Esophagus mucosa (tissue), 1 donor: ENCODE measurements around the gene WBP4. TPM values are rescaled to one million over a fixed set of nuclear protein-coding genes. Genes with fewer than 3 reads are reported as not detected.
A peak's percentile ranks its signal among the peaks of the same experiment; 100 is the strongest.
"Not testable (repeated sequence)": the region's sequence is repeated elsewhere in the genome, so short reads cannot be mapped to it uniquely, and the experiment has no call there.

ENCODE experiments used
- ATAC-seq: fragments of 200-7000 bp; cut with Tn5 transposase; one replicate; pipeline ENCODE4 v1.9.1; 2020
- total RNA-seq: library from RNA; stranded (reverse); gene quantifications from one replicate; pipeline ENCODE4 v1.2.4, GENCODE V29; 2023
- donor health status: DM: yes; HTN: yes; CAD: no.

Gene WBP4
- total RNA-seq = 5.3 TPM

DNA sequence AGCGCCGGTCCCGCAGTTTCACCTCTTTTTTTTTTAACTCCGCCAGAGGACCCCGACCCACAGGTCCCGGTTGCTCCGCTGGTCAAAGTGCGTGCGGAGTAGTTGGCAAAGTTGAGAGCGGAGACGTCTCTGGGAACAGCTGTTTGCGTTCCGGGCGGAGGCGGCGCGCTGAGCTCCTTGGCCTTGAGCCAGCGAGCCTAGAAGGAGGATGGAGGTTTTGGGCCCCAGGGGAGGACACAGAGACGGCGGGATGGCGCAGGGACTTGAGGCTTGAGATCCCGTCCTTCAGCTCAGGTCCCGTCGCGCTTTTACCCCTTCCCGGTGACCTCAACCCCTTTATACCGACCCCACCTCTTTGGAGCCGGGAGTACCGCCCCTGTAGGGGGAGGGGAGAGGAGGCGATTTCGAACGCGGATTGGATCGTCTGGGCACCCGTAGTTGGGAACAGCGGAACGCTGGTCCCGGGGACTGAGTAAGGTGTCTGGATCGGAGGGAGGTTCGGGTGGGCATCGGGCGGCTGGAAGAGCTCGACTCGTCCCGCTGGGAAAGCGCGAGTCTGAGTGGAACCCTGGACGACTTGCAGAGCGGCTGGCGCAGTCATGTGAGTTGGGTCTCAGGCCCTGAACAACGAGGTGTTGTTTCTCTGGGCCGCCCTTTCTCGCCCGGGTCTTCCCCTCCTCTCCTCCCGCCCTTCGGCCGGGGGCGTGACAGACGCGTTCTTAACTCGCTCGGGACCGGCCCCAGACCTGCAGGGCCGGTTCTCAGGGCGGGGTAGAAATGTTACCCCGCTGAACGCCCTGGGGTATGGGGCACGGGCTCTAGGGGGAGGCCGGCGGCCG lies at the start of gene WBP4:
Gene WBP4 (plus strand): TSS at position 435 of the 839 bp plus-strand sequence. CDS start 165 bp downstream, at position 600.
- ATAC-seq = peak; percentile 92

DNA sequence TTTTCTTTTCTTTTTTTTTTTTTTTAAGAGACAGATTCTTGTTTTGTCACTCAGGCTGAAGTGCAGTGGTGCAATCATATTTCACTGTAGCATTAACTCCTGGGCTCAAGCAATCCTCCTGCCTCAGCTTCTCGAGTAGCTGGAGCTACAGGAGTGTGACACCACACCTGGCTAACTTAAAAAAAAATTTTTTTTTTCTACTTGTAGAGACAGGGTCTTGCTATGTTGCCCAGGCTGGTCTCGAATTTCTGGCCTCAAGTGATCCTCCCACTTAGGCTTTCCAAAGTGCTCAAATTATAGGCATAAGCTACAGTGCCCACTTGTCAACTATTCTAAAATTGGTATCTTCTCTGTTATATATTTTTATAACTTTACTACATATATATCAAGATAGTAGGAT lies 48.8 kb upstream of the WBP4 start:
- no peak for ATAC-seq

- no peak for ATAC-seq
Observed at GRCh38 chr13:41013835-41014234, 47.5 kb upstream of the WBP4 start.

GRCh38 chr13:41015920-41016319 lies 45.4 kb upstream of the WBP4 start:
- ATAC-seq = no peak

DNA sequence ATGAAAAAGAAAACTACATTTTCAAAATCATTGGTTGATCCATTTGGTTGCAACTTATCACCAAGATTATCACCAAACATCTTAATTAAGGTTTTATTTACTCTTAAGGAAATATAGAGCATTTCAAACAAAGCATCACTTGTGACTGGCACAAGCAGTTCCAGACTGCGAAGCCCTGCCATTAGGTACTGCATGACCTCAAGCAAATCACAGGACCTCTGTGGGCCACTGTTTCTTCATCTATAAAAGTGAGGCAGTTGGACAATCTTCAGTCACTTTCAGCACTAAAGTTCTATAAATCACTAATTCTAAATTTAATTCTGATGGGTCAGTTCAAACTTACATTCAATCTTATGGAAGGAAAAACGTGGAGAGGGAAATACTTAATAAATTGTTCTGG lies 44.1 kb upstream of the WBP4 start:
- peak; percentile 39 for ATAC-seq

GRCh38 chr13:41017817-41018601 lies 43.3 kb upstream of the WBP4 start:
- no peak for ATAC-seq

GRCh38 chr13:41018602-41018948 lies 42.7 kb upstream of the WBP4 start:
- ATAC-seq = no peak

DNA sequence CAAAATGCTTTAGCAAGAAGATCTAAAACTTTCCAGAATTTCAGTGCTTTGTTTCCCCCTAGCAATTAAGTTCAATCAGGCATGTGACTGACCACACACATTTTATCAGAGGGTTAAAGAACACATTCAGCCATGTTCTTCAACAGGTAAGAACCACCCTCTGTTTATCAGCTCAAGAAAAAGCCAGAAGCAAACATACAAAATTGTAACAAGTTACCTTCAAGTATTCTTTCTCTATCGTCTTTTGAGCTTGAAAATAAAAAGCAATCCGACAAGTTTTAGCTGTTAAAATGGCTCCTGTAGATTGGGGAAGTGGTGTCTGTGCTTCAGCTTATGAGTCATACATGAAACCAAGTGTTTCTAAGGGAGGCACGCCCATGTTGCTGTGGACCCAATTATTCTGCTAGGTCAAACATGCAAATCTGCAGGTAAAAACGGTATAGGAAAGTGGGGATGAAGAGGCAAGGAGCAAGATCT lies 42.3 kb upstream of the WBP4 start, which contains the start of gene ELF1:
Gene ELF1 (minus strand): TSS at position 306 of the 477 bp plus-strand sequence. CDS start 37,262 bp downstream, outside the sequence.
- ATAC-seq = peak; percentile 95

DNA sequence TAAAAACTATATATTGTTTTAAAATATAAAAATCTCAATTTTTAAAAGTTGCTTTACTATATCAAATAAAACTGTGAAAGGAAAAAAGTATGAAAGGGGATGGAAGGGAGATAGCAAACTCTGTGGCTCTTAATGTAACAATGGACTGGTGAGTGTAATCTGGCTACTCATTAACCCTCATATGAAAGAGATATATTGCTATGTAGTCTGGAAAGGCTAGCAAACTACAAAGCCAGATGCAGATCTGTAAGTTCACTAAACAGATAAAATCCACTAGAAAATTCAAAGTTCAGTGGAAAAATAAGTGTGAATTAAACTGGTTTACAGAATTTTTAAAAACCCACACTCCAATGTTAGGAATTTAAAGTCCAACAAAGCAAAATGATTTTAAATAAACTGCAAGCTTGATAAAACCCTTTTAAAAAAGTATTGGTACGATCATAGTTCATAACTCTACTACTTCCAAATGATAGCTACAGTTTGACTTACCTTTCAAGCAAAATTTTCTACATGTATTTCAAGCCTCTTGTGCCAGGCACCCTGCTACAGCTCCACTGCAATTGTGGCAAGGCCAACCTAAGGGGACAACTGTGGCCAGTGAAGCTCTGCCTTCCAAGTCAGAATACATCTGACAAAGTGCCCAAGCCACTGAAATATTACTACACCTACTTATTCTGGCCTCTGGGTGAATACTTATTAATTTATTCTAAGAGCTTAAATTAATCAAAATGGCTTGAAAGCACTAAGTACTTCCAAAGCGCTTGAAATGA lies 41.5 kb upstream of the WBP4 start:
- ATAC-seq = no peak

- ATAC-seq = no peak
Observed at GRCh38 chr13:41025518-41025917, 35.8 kb upstream of the WBP4 start.

DNA sequence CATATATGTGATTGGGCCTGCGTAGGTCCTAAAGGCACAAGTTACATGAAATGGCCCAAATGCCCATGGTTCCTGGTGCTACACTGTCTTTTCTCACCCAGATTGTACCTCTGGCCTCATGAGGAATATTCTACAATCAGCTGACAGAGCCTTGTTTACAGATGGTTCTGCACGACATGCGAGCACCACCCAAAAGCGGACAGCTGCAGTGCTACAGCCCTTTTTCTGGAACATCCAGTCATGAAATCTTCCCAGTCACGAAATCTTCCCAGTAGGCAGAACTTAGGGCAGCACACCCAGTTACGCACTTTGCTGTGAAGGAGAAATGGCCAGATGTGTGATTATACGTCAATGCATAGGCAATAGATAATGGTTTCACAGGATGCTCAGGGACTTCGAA lies 34.5 kb upstream of the WBP4 start:
- no peak for ATAC-seq

- no peak for ATAC-seq
Observed at GRCh38 chr13:41028051-41028450, 33.3 kb upstream of the WBP4 start.

DNA sequence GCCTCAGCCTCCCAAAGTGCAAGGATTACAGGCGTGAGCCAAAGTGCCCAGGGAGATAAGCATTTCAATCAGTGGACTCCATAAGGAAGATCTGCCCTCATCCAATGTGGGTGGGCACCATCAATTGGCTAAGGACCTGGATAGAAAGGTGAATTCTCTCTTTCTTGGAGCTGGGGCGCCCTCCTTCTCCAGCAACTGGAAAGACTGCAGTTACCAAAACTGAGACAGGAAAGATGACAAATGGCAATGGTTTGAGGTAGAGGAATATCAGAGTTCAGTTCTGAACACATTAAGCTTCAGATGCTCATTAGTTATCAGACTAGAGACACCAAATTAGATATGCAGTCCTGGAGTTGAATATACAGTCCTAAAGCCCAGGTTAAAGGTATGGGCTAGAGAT lies 31.7 kb upstream of the WBP4 start:
- ATAC-seq = no peak

DNA sequence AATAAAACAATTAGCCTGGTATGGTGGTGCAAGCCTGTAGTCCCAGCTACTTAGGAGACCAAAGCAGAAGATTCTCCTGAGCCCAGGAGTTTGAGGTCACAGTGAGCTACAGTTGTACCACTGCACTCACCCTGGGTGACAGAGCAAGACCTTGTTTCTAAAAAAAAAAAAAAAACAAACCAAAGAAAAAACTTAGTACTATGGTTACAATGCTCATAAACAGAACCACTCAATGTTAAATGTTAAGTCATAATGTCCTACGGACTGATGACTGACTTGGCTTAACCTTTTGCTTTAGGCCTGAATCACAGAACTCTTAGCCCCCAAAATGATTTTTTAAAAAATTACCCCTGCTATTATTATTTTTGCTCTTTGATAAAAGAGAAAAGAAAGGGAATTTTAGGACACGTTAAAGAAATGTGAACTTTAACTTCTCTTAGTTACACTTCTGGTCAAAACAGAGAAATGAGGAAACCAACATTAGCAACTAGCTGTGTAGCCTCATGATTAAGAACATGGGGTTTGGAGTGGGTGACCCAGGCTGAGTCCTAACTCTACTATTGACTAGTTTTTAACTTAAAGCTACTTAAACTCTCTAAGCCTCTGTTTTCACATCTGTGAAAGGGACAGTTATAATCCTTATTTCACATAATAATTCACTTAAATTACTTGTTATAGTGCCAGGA lies 28.5 kb upstream of the WBP4 start:
- no peak for ATAC-seq

- ATAC-seq = no peak
Observed at GRCh38 chr13:41034382-41034781, 26.9 kb upstream of the WBP4 start.

DNA sequence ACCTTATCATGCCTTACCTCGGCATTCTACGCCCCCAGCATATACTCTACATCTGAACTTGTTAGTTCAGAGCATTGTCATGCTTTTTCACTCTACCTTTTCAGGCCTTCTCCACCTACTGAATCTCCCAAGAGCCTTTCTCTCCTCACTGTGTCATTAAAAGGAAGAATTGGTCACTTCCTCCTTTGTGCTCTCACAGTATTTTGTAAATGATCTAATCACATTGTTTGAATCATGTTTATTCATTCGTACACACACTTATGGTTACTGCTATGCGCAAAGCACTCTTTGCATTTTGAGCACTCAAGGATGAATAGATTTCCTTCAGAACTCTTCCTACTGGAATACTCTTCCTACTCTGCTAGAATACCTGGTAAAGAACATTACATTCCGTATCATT lies 26.4 kb upstream of the WBP4 start:
- ATAC-seq = peak; percentile 59

GRCh38 chr13:41036557-41036956 lies 24.8 kb upstream of the WBP4 start:
- not testable (repeated sequence) for ATAC-seq

DNA sequence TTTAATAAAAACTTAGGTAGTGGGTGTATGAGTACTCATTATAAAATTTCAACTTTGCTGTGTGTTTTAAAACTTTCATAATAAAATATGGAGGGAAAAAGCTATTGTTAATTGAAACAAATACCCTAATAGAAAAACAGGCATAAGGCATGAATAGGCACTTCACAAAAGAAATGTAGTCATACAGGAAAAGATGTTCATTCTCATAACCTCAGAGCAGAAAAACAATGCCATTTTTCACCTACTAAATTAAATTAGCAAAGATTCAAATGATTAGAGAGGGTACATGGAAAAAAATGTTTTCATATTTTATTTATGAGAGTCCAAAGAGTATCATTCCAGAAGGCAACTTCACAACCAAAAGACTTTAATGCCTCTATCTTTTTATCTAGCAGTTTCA lies 21.6 kb upstream of the WBP4 start:
- no peak for ATAC-seq

- peak; percentile 11 for ATAC-seq
Observed at GRCh38 chr13:41040584-41041334, 20.6 kb upstream of the WBP4 start.

- not testable (repeated sequence) for ATAC-seq
Observed at GRCh38 chr13:41042419-41042818, 18.9 kb upstream of the WBP4 start.

GRCh38 chr13:41048640-41049039 lies 12.7 kb upstream of the WBP4 start:
- ATAC-seq = no peak
